ENCODE data around the gene MOGAT3.

Gene MOGAT3

GRCh38 chr7:101174322-101174854 lies 26.4 kb downstream of the MOGAT3 start:
- no peak overlapping the region for H3K27ac ChIP-seq
- peaks cover 73% of the 10 kb centered on the region for H3K27me3 ChIP-seq (replicated peaks)
- H3K4me3 ChIP-seq (ENCODE audit: low read depth, low read length): no peak overlapping the region
- in situ Hi-C loops (cut with HindIII; ENCODE audit: low pct_ligation_motif_present, low sequenced_read_pairs): loop anchor here (25.0 kb wide), 1 partner anchor 113 kb away; no protein-coding TSS in a partner anchor
- H3K36me3 ChIP-seq (replicated peaks): no peaks in the 10 kb centered on the region
- DNase-seq: no peak
- TF ChIP-seq CTCF (IDR thresholded peaks at IDR 0.05; ENCODE audit: low read depth, low read length, missing control alignments): no peak

- Histone ChIP-seq H3K27ac (no peak overlapping the region), H3K36me3 (replicated peaks) (no peaks in the 10 kb centered on the region), H3K4me3 (ENCODE audit: low read depth, low read length) (no peak overlapping the region), H3K27me3 (replicated peaks) (peaks cover 73% of the 10 kb centered on the region)
- DNase-seq: no peak
- in situ Hi-C loops (cut with HindIII; ENCODE audit: low pct_ligation_motif_present, low sequenced_read_pairs): loop anchor here (25.0 kb wide), 1 partner anchor 114 kb away; no protein-coding TSS in a partner anchor
- TF ChIP-seq CTCF (IDR thresholded peaks at IDR 0.05; ENCODE audit: low read depth, low read length, missing control alignments): no peak
These were observed 27.0 kb downstream of the MOGAT3 start for GRCh38 chr7:101173752-101174244.

GRCh38 chr7:101172854-101173751 lies 27.7 kb downstream of the MOGAT3 start:
- Histone ChIP-seq H3K4me3 (ENCODE audit: low read depth, low read length) (no peak overlapping the region), H3K27ac (no peak overlapping the region), H3K36me3 (replicated peaks) (no peaks in the 10 kb centered on the region), H3K27me3 (replicated peaks) (peaks cover 70% of the 10 kb centered on the region)
- in situ Hi-C loops (cut with HindIII; ENCODE audit: low pct_ligation_motif_present, low sequenced_read_pairs): loop anchor here (25.0 kb wide), 1 partner anchor 114 kb away; no protein-coding TSS in a partner anchor
- TF ChIP-seq CTCF (IDR thresholded peaks at IDR 0.05; ENCODE audit: low read depth, low read length, missing control alignments): no peak
- peak; percentile 58 for DNase-seq

- no peak for DNase-seq
- TF ChIP-seq CTCF (IDR thresholded peaks at IDR 0.05; ENCODE audit: low read depth, low read length, missing control alignments): no peak
- in situ Hi-C loops (cut with HindIII; ENCODE audit: low pct_ligation_motif_present, low sequenced_read_pairs): loop anchor here (25.0 kb wide), 1 partner anchor 115 kb away; no protein-coding TSS in a partner anchor
- H3K36me3 ChIP-seq (replicated peaks): no peaks in the 10 kb centered on the region
- H3K27ac ChIP-seq: no peak overlapping the region
- no peak overlapping the region for H3K4me3 ChIP-seq (ENCODE audit: low read depth, low read length)
- peaks cover 66% of the 10 kb centered on the region for H3K27me3 ChIP-seq (replicated peaks)
These were observed 28.6 kb downstream of the MOGAT3 start for GRCh38 chr7:101172005-101172853.

GRCh38 chr7:101171442-101171837 lies 29.4 kb downstream of the MOGAT3 start:
- Histone ChIP-seq H3K4me3 (ENCODE audit: low read depth, low read length) (no peak overlapping the region), H3K36me3 (replicated peaks) (no peaks in the 10 kb centered on the region), H3K27ac (no peak overlapping the region), H3K27me3 (replicated peaks) (peaks cover 65% of the 10 kb centered on the region)
- DNase-seq: no peak
- peak; percentile 43 for TF ChIP-seq CTCF (IDR thresholded peaks at IDR 0.05; ENCODE audit: low read depth, low read length, missing control alignments)
- in situ Hi-C loops (cut with HindIII; ENCODE audit: low pct_ligation_motif_present, low sequenced_read_pairs): loop anchor here (25.0 kb wide), 1 partner anchor 116 kb away; no protein-coding TSS in a partner anchor

Data from brain microvascular endothelial cell (primary cell).